NT2/D1 (cell line): ENCODE results near the gene CEMIP.

ENCODE experiments used
- YY1 ChIP-seq: IDR thresholded peaks from 2 replicates; pipeline ENCODE4 v1.6.1; 2011; ENCODE audit not compliant: insufficient read length, insufficient read depth
- ZNF274 ChIP-seq: IDR thresholded peaks from 2 replicates; pipeline ENCODE4 v1.6.1; 2011; ENCODE audit warnings: mild to moderate bottlenecking, low read depth, low read length

DNA sequence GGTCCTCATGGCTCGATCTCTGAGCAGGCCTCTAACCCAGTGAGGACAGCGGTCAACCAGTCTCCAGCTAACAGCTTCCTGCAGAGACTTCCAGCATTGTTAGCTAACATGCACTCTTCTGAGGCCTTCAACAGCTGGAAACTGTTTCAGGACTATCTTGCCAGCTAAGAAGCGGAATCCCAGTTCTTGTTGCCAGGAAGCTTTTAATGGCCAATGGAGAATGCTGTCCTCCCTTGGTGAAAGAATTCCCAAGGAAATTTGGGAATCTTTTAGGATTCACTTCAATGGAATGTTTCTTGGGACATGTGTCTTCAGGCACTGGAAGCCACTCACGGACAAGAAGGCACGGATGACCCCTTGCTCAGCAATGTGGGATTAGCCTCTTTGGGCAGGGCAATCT, 91.7 kb downstream of the CEMIP start:
- TF ChIP-seq YY1, result no peak
- no peak for TF ChIP-seq ZNF274
